ENCODE measurements around the gene PHACTR1.
A peak's percentile ranks its signal among the peaks of the same experiment; 100 is the strongest.
"Not testable (repeated sequence)": the region's sequence is repeated elsewhere in the genome, so short reads cannot be mapped to it uniquely, and the experiment has no call there.

Gene PHACTR1

GRCh38 chr6:12903246-12903645 is 186.7 kb downstream of the PHACTR1 start:
- no peak for DNase-seq (ENCODE audit: low spot score)

GRCh38 chr6:12909833-12910232 is 193.3 kb downstream of the PHACTR1 start:
- no peak for DNase-seq (ENCODE audit: low spot score)

- DNase-seq (ENCODE audit: low spot score): peak; percentile 17
These were observed 194.9 kb downstream of the PHACTR1 start for GRCh38 chr6:12911427-12911826.

GRCh38 chr6:12913201-12913600 is 196.6 kb downstream of the PHACTR1 start:
- DNase-seq (ENCODE audit: low spot score): no peak

GRCh38 chr6:12916006-12916405 is 199.4 kb downstream of the PHACTR1 start:
- no peak for DNase-seq (ENCODE audit: low spot score)

- no peak for DNase-seq (ENCODE audit: low spot score)
These were observed 200.0 kb downstream of the PHACTR1 start for GRCh38 chr6:12916420-12917136.

- no peak for DNase-seq (ENCODE audit: low spot score)
These were observed 204.9 kb downstream of the PHACTR1 start for GRCh38 chr6:12921467-12921866.

GRCh38 chr6:12923644-12924235 is 207.2 kb downstream of the PHACTR1 start:
- no peak for DNase-seq (ENCODE audit: low spot score)

- DNase-seq (ENCODE audit: low spot score): no peak
These were observed 208.3 kb downstream of the PHACTR1 start for GRCh38 chr6:12924911-12925310.

GRCh38 chr6:12927746-12928145 is 211.2 kb downstream of the PHACTR1 start:
- no peak for DNase-seq (ENCODE audit: low spot score)

GRCh38 chr6:12929678-12930077 is 213.1 kb downstream of the PHACTR1 start:
- DNase-seq (ENCODE audit: low spot score): no peak

- DNase-seq (ENCODE audit: low spot score): no peak
These were observed 215.1 kb downstream of the PHACTR1 start for GRCh38 chr6:12931639-12932038.

GRCh38 chr6:12935637-12936036 is 219.1 kb downstream of the PHACTR1 start:
- DNase-seq (ENCODE audit: low spot score): no peak

- DNase-seq (ENCODE audit: low spot score): no peak
These were observed 221.4 kb downstream of the PHACTR1 start for GRCh38 chr6:12937971-12938370.

- DNase-seq (ENCODE audit: low spot score): no peak
These were observed 222.7 kb downstream of the PHACTR1 start for GRCh38 chr6:12939314-12939713.

GRCh38 chr6:12941422-12941821 is 224.9 kb downstream of the PHACTR1 start:
- DNase-seq (ENCODE audit: low spot score): no peak

GRCh38 chr6:12943549-12943948 is 227.0 kb downstream of the PHACTR1 start:
- DNase-seq (ENCODE audit: low spot score): no peak

- no peak for DNase-seq (ENCODE audit: low spot score)
These were observed 227.4 kb downstream of the PHACTR1 start for GRCh38 chr6:12944001-12944400.

GRCh38 chr6:12944528-12944927 is 228.0 kb downstream of the PHACTR1 start:
- DNase-seq (ENCODE audit: low spot score): not testable (repeated sequence)

- DNase-seq (ENCODE audit: low spot score): no peak
These were observed 230.7 kb downstream of the PHACTR1 start for GRCh38 chr6:12947151-12947871.

GRCh38 chr6:12947967-12948366 is 231.4 kb downstream of the PHACTR1 start:
- no peak for DNase-seq (ENCODE audit: low spot score)

GRCh38 chr6:12950976-12951375 is 234.4 kb downstream of the PHACTR1 start:
- peak; percentile 16 for DNase-seq (ENCODE audit: low spot score)

- no peak for DNase-seq (ENCODE audit: low spot score)
These were observed 234.8 kb downstream of the PHACTR1 start for GRCh38 chr6:12951415-12951814.
